CD4-positive, alpha-beta T cell treated with Interleukin-6 for 4 hours (primary cell): Measurements from ENCODE around the gene IDS.
"Not testable (repeated sequence)": the region's sequence is repeated elsewhere in the genome, so short reads cannot be mapped to it uniquely, and the experiment has no call there.

Experiments used
- DNase-seq: peaks from one replicate; pipeline ENCODE4 v3.0.0-alpha.2; 2020; ENCODE audit warnings: mixed read lengths

The IDS gene

GRCh38 chrX:149504915-149505651 lies at the start of gene IDS:
Gene IDS (minus strand): TSS chrX:149505306. CDS start chrX:149505137, 169 bp downstream.
- peak; percentile 89 for DNase-seq

GRCh38 chrX:149551939-149552248 lies 46.8 kb upstream of the IDS start:
- DNase-seq = not testable (repeated sequence)

GRCh38 chrX:149551245-149551938 lies 46.3 kb upstream of the IDS start:
- not testable (repeated sequence) for DNase-seq

GRCh38 chrX:149550454-149550853 lies 45.3 kb upstream of the IDS start:
- DNase-seq = not testable (repeated sequence)

- not testable (repeated sequence) for DNase-seq
These were observed 44.6 kb upstream of the IDS start, which contains the start of gene HSFX3 for GRCh38 chrX:149549701-149550100. Gene HSFX3 (minus strand): TSS chrX:149549924. CDS start chrX:149549852, 72 bp downstream.

GRCh38 chrX:149547782-149548181 lies 42.7 kb upstream of the IDS start:
- DNase-seq = not testable (repeated sequence)

GRCh38 chrX:149546962-149547361 lies 41.9 kb upstream of the IDS start:
- not testable (repeated sequence) for DNase-seq

- DNase-seq = peak; percentile 7
These were observed 40.7 kb upstream of the IDS start for GRCh38 chrX:149545545-149546543.

GRCh38 chrX:149541521-149542047 lies 36.5 kb upstream of the IDS start:
- DNase-seq = no peak

- DNase-seq = peak; percentile 93
These were observed 35.8 kb upstream of the IDS start, which contains the start of gene EOLA1 for GRCh38 chrX:149540621-149541520. Gene EOLA1 (plus strand): TSS chrX:149541012. CDS start chrX:149545631, 4,619 bp downstream.

- peak; percentile 96 for DNase-seq
These were observed 35.1 kb upstream of the IDS start for GRCh38 chrX:149540131-149540620.

- DNase-seq = peak; percentile 93
These were observed 34.4 kb upstream of the IDS start for GRCh38 chrX:149539283-149540130.

- DNase-seq = not testable (repeated sequence)
These were observed 32.4 kb upstream of the IDS start for GRCh38 chrX:149537474-149537873.

- not testable (repeated sequence) for DNase-seq
These were observed 30.0 kb upstream of the IDS start for GRCh38 chrX:149534926-149535602.

GRCh38 chrX:149533999-149534398 lies 28.9 kb upstream of the IDS start:
- not testable (repeated sequence) for DNase-seq

GRCh38 chrX:149532868-149533267 lies 27.8 kb upstream of the IDS start:
- not testable (repeated sequence) for DNase-seq

GRCh38 chrX:149531599-149531998 lies 26.5 kb upstream of the IDS start:
- DNase-seq = no peak

- no peak for DNase-seq
These were observed 23.3 kb upstream of the IDS start for GRCh38 chrX:149528381-149528780.

- DNase-seq = peak; percentile 52
These were observed 22.6 kb upstream of the IDS start for GRCh38 chrX:149527705-149528104.
